SHP77 treated with DMSO at 0.1 percent for 48 hours (cell line): ENCODE measurements around the gene OR51M1.
"Not testable (repeated sequence)": the region's sequence is repeated elsewhere in the genome, so short reads cannot be mapped to it uniquely, and the experiment has no call there.

Experiments used
- DNase-seq: peaks from one replicate; lab custom pipeline; 2025; lab: John Stamatoyannopoulos, UW

The OR51M1 gene, protein sequence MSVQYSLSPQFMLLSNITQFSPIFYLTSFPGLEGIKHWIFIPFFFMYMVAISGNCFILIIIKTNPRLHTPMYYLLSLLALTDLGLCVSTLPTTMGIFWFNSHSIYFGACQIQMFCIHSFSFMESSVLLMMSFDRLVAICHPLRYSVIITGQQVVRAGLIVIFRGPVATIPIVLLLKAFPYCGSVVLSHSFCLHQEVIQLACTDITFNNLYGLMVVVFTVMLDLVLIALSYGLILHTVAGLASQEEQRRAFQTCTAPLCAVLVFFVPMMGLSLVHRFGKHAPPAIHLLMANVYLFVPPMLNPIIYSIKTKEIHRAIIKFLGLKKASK

DNA sequence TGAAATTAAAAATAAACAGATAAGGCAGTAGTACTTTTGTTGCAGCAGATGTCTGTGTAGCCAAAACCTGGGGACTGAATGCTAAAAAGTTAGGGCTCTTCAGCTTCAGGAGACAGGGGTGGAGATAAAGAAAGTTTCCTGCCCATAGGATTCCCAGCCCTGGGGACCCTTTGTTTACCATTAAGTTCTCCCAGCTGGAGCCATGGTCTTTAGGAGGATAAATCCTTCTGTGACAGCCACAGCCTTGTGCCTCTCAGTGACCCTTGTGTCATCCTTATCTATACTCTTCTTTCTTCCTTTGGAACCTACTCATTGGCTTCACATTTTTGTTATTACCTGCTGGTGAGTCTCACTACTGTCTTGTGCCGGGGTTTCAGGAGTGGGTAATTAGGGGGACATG, at the start of gene OR51M1:
Gene OR51M1, plus strand, starts transcription at position 237 of the 400 bp plus-strand sequence. CDS start 5,587 bp downstream, outside the sequence.
- DNase-seq = no peak

DNA sequence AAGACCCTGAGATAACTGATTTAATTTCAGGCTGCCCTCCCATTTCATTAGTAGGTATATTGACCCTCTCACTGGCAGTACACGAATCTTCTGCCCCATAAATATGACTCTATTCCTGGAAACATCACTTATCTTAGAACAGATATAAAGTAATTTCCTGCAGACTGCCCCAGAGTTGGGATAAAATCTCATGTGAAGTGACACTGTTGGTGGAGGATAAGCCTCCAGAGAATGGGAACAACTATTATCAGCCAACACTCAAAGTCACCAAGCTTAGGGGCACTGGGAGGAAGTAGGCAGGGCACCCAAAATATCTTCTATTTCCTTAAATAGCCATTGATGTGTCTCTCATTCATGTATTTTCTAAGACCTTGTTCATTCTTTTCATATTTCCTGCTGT, 48.4 kb upstream of the OR51M1 start:
- no peak for DNase-seq

DNA sequence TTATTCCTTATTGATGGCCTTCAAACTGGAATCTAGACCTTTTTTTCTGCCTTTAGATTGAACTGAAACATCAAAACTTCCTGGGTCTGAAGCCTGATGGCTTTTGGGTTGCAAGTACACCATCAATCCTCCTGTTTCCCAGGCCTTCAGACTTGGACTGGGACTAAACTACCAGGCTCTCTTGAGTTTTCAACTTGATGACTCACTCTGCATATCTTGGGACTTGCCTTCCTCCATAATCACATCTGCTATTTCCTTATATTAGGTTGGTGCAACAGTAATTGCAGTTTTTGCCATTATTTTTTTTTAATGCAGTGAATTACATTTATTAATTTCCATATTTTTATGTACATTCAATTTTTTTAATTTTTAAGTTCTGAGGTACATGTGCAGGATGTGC, 47.3 kb upstream of the OR51M1 start:
- DNase-seq = no peak

DNA sequence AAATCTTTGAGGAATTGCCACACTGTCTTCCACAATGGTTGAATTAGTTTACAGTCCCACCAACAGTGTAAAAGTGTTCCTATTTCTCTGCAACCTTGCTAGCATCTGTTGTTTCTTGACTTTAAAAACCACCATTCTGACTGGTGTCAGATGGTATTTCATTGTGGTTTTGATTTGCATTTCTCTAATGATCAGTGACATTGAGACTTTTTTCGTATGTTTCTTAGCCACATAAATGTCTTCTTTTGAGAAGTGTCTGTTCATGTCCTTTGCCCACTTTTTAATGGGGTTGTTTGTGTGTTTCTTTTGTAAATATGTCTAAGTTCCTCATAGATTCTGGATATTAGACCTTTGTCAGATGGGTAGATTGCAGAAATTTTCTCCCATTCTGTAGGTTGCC, 46.4 kb upstream of the OR51M1 start:
- DNase-seq = not testable (repeated sequence)

DNA sequence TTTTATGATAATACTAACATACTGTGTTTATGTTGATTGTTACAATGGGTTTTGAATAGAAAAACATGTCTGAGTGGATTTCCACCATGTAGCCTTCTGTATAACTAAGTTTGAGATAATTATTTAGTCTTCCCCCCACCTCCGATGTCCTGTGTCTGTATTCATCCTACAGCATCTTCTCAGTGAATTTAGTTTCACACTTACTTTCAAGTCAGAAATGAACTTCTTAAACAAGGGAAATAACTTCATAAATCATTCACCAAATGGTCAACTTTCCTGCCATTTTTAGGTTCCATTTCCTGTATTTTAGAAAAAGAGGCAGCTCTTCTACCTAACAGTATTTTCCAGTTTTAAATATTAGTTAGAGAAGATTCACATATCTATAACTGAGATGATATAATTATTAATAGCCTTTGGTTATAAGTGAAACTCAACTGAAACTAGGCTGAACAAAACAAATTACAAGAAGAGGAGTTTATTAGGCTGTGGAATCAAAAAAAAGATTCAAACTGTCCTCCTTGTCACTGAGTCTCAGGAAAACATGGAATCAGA, 43.8 kb upstream of the OR51M1 start:
- DNase-seq = no peak

DNA sequence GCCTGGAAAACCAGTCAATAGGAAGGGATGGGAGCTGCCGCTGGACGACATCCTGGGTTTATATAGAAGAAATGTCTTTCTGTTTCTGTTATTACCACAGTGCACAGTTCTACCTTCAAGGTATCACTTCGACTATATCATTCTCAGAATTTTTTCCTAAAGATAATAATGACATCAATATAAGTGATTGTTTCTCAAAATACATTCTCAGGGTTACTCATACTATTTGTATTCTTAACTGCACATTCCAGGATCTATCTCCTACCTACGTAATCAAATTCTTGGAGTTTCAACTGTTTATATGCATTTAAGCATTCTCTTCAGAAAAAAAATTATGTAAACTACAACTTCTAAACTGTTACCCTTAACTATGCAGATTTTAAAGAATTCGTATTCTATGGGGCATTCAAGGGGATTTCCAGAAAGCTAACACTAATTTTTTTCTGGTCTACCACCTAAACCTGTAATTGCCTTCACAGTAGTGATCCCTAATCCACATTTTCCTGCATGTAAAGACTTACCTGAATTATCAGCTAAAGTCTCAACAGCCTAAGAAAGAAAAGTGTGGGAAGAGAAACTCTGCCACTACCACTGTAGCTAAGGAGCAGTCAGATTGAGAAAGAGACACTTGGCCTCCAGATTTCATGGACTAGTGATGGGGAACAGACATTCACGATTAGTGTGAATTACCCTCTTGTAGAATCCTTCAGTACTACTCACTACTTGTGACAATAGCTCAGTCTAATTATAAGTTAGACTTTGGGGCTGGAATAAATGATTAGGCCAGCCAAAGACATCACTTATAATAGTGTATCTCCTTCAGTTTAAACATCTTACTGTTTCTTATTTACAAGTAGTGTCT, 39.9 kb upstream of the OR51M1 start, which contains the start of gene OR51B5:
Gene OR51B5, minus strand, starts transcription at position 51 of the 862 bp plus-strand sequence. Its CDS starts 0 bp downstream, at position 51.
- no peak for DNase-seq

DNA sequence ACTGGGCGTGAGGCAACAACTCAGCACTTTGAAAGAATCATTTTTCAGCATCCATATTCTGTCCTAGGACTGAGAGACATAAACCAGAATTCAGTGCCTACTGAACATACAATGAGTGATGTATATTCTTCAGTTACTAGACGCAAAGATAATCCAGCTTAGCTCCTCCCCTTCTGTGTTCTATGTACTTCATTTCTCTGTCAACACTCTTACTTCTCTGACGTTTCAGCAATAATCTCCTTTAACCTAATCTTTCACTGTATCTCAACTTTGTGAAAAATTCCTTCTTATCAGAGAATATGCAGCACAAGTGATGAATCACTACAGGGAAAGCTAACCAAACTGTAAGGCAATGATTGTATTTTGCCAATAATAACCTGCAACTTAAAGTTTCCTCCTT, 37.8 kb upstream of the OR51M1 start:
- no peak for DNase-seq

DNA sequence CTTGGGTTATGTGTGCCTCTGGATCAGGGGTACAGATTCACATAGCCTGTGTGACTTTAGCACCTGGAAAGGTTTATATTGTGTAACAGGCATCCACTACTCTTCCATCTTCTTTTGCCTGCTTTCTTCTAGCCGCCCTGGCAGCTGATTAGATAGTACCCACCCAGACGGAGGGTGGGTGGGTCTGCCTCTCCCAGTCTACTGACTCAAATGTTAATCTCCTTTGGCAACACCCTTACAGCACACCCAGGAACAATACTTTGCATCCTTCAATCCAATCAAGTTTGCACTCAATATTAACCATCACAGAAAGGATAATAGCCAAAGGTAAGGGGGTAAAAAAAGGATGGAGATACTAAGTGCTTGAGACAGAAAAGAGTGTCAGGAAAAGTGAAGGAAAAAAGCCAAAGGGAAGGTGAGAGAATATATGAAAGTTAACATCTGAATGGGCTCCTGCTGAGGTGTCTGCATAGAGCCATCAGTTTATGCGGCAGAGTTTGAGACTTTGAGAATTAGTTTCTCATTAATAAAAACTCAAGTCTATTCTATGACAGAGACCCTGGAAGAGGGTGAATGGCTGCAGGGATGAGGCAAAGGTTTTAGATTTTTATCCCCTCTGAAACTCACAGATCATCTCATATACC, 34.9 kb upstream of the OR51M1 start:
- no peak for DNase-seq

DNA sequence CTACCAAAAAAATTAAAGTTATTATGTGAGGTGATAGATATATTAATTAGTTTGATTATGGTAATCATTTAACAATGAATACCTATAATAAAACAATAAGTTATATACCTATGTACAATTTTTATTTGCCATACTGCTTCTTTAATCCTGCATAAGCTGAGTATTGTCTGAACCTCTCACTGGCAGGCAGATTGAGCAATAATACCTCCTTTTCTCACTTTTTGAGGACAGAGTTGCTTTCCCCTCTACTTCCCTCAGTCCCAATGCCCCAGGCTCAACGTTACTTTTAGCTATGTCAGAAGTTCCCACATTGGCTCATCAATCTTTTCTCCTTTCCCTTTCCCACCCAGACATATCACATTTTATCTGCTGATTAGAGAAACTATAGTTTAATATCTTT, 34.1 kb upstream of the OR51M1 start:
- DNase-seq = no peak

DNA sequence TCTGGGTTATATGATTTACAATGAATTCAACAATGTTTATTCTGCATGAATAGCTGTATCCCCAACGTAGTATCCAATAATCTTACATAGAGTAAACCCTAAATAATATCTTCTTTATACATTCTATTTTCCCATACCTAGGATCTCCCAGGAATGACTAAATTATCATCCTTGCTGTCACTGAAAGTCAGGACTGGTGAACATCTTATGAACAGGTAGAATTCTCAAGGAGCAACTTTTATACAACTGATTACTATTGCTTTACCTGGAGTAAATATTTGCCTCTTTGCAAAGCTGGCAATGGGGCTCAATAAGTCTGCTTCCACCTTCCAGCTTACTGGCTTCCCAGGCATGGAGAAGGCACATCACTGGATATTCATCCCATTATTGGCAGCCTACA, 32.4 kb upstream of the OR51M1 start, which contains the start of gene OR51B6:
Gene OR51B6, plus strand, starts transcription at position 301 of the 400 bp plus-strand sequence. Its CDS starts 0 bp downstream, at position 301.
- no peak for DNase-seq

DNA sequence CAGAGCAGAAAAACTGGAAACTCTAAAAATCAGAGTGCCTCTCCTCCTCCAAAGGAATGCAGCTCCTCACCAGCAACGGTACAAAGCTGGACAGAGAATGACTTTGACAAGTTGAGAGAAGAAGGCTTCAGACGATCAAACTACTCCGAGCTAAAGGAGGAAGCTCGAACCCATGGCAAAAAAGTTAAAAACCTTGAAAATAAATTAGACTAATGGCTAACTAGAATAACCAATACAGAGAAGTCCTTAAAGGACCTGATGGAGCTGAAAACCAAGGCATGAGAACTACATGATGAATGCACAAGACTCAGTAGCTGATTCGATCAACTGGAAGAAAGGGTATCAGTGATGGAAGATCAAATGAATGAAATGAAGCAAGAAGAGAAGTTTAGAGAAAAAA, 27.6 kb upstream of the OR51M1 start:
- DNase-seq = not testable (repeated sequence)

DNA sequence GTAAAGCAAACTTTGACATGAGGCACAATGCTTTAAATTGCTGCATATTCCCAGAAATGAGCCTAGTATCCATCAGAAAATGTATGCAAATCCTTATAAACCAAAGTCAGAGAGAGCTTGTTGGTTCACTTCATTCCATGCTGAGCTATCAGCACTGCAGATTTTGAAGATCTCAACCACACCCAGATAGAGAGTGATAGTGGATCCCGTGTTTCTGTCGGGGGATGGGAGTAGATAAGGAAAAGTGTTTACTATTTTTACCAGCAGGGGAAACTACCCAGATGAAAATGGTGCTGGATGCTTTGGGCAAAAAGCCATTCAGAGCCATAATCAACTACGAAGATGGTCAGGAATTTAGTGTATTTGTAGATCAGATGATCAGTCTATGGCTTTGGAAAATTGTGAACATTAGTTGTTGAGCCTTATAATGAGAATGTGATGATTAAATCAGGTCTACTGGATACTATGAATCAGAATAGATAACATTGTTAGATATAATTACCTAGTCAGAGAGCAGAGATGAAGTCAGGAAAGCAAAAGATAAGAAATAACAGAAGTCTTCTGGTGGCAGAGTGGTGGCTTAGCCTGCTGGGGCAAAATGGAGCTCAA, 21.5 kb upstream of the OR51M1 start:
- no peak for DNase-seq

DNA sequence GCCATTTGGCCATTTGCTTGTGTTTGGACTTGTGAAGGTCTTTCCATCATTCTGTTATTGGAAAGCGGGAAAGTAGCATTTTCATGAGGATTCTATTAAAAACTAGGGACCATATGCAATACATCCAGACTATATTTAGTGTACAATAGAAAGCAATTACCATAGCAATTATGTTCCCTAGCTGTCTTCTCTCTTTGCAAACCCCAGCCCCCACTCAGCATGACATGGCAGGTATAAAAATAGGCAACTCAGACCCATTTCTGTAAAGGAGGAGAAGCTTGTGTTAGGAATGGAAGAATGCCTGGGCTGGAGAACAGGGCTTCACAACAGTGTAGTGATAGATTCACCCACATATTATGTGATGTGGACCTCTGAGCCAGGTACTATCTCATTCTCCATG, 19.9 kb upstream of the OR51M1 start:
- DNase-seq = no peak

DNA sequence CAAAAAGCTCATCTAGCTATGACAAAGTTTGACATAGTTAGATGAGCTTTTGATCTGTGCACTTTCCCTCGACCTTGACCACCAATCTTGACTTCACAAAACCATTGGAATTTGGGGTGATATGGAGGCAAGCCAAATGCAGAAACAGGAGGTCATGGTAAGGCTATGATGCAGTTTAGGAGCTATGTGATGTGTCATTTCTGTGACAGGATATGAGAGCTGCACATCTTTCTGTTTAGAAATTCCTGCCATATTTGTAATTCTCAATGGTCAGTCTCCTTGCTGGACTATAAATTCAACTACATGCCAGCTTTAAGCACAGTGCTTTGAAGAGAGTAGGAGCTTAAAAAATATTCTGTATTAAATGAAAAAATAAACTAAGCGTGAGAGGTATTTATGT, 19.4 kb upstream of the OR51M1 start:
- DNase-seq = no peak

DNA sequence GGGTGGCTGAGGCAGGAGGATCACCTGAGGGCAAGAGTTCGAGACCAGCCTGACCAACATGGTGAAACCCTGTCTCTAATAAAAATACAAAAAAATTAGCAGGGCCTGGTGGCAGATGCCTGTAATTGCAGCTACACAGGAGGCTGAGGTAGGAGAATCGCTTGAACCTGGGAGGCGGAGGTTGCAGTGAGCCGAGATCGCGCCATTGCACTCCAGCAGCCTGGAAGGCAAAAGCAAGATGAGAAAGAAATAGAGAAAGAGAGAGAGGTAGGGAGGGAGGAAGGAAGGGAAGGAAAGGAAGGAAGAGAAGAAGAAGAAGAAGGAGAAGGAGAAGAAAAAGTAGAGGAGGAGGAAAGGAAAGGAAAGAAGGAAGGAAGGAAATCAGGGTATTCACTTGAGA, 17.2 kb upstream of the OR51M1 start:
- DNase-seq = not testable (repeated sequence)

DNA sequence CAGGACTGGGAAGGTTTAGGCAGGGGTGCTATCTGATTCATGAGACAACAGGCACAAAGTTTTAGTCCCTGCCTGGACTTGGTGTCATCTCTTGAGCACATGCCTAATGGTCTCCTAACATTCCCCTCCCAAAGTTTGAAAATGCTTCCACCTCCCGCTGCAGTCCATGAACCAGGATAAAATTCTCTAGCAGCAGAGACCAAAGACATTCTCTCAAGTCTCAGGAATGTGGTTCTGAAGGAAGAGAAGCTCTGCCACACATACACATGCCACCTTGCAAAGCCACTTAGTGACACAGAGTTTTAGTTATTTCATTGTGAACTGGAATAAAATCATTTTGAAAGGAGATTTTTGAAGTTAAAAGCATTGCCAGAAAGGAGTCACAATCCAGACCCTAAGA, 16.8 kb upstream of the OR51M1 start:
- DNase-seq = no peak

DNA sequence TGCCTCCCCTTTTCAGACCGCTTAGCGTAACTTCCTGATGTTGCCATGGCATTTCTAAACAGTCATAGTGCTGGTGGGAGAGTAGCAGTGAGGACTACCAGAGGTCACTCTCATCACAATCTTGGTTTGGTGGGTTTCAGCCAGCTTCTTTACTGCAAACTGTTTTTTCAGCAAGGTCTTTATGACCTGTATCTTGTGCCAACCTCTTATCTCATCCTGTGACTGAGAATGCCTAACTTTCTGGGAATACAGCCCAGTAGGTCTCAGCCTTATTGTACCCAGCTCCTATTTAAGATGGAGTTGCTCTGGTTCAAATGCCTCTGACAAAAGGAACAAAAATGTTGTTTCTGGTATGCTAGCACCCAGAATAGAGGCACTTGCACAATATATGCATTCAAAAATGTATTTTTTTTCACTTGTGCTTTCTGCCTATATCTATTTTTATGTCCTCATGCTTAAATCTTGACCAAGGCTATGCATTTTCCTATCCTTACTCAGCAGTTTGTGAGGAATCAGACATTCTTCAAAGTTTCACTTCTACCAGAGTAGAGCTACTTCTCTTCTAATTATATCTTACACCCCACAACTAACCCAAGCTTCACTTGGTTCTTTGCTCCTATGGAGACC, 16.1 kb upstream of the OR51M1 start:
- DNase-seq = no peak

DNA sequence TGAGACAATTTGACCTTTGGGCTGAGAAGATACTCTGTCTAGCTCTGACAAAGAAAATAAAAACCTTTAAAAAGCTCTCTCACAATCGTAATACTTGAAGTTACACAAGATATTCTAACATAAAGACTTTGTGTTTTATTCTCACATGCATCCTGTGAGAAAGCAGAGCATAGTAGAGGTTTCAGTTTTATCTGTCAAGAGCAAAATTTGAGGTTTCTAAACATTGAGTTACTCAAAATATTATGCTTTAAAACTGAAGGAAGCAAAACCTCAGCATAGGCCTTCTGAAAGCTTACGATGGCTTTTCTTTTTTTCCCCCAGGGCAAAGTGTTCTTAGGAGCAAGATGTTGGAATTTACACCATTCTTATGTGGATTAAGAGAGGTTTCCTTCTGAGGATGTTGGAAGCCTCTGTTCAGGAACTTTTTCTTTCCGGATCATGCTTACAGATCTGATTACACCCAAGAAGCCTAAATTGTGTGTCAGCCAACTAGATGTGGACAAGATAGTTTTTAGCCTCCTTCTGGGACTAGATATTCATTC, 15.0 kb upstream of the OR51M1 start:
- DNase-seq = no peak

DNA sequence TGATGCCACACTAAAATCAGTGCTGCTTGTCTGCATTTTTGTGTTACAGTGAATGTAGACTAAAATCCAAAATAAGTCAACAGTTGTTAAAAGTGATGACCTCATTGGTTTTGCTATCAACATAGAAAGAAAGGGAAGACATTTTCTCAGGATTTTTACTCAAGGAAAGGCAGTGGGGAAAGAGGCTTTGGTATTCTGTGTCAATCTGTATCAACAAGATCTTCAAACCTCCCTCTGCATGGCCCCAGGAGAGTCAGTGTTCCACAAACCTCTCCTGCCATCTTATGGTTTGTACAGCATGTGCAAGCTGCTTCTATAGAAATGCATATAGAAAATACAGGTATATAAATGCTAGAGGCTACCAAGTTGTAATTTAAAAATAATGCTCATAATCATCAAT, 13.8 kb upstream of the OR51M1 start:
- no peak for DNase-seq

DNA sequence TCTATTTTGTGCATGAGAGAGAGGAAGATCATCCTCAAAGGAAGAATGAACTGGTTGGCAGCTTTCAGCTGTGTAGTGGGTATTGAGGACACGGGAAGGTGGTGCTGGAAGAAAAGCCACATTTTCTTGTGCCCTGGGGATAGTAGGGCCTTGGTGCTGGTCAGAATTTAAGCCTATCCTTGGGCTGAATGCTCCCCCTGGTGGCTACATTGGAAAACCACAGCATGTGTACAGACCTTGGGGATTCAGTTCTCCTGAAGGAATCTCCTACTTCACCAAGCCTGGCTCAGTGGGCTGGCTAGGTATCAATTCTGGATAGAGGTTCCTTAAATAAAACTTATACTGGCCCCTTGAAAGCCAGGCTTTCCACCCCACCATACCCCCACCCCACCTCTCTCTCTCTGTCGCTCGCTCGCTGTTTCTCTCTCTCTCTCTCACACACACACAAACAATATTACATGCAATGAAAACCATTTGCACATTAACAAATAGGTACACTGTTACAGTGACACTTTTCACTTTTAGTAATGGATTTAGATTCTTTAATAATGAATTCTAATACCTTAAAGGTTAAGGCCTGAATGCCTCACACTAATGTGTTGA, 2.8 kb upstream of the OR51M1 start:
- peak; percentile 3 for DNase-seq

DNA sequence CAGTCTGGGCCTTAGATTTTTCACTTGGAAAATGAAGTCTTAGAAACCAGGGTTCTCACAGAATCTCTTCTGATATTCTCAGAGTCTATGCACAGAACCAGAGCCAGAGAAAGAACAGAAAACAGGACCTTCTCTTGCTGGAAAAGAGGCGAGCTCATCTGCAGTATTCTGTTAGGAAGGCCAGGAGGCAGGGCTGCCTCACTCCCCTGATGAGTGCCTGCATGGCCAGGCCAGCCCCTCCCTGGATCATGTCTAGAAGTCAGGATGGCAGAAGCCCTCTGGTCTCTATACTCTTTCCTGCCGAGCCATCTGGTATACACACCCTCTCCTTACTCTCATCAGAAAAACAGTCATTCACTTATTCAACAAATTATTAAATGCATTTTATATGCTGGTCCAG, 723 bp downstream of the OR51M1 start:
- DNase-seq = no peak
